Prostate gland (tissue), 2 donors: Measurements from ENCODE around the gene CDC42BPA. TPM values are rescaled to one million over a fixed set of nuclear protein-coding genes. Genes with fewer than 3 reads are reported as not detected.

Experiments
- DNase-seq: peaks from one replicate; pipeline ENCODE4 v3.0.0-alpha.2; 2019; ENCODE audit warnings: low spot score
- H3K27ac ChIP-seq, 2 donors: fragments of 200-600 bp; sonication (generic); 2 replicates each; pipeline ENCODE4 v1.5.1; 2017 to 2019
- H3K27me3 ChIP-seq: fragments of 200-600 bp; sonication (generic); replicated peaks from 2 replicates; pipeline ENCODE4 v1.5.1; 2019; ENCODE audit not compliant: insufficient read depth
- H3K36me3 ChIP-seq, 2 donors: fragments of 200-600 bp; sonication (generic); 1 replicate in 1 of 2; 2 replicates in 1 of 2; pipeline versions ENCODE4 v1.5.1 to v1.8.1; 2017 to 2019
- H3K4me1 ChIP-seq: fragments of 200-600 bp; sonication (generic); replicated peaks from 2 replicates; pipeline ENCODE4 v1.5.1; 2019
- H3K4me3 ChIP-seq, 2 donors: fragments of 200-600 bp; sonication (generic); 2 replicates each; pipeline ENCODE4 v1.5.1; 2017 to 2019
- H3K9me3 ChIP-seq: fragments of 200-600 bp; sonication (generic); 2 replicates; pipeline ENCODE4 v1.5.1; 2017
- POLR2A ChIP-seq: fragments of 450-650 bp; IDR thresholded peaks from one replicate; pipeline ENCODE4 v1.6.1; 2016; ENCODE audit warnings: antibody characterized with exemption, mild to moderate bottlenecking
- POLR2AphosphoS5 ChIP-seq: sonication (generic); formaldehyde crosslinking; IDR thresholded peaks from one replicate; pipeline ENCODE4 v1.6.1; 2017; ENCODE audit warnings: antibody characterized with exemption
- WGBS: methylation state at CpG from one replicate; pipeline ENCODE4 v1.1.5; 2018; 5-methylcytosine and 5-hydroxymethylcytosine counted together
- intact Hi-C: fragments of 100-400 bp; cut with DNase I; formaldehyde crosslinking; loops from one replicate; pipeline ENCODE4 v1.14.2; 2022
- total RNA-seq, 2 donors: library from RNA; depleted of rRNA; stranded (reverse); fragments of >200 nt; gene quantifications; one replicate each; pipeline ENCODE4 v1.1.0, GENCODE V29; 2016
- TF ChIP-seq, protein P1 (sequence below), 4 experiments: fragments of 200-600 bp in 2 of 4; fragments of 450-650 bp in 2 of 4; sonication (generic) in 2 of 4; IDR thresholded peaks; 1 replicate in 3 of 4; 2 replicates in 1 of 4; pipeline ENCODE4 v1.5.1; 2016 to 2019; ENCODE audit warnings: antibody characterized with exemption in 4 of 4, mild to moderate bottlenecking in 2 of 4, moderate library complexity in 2 of 4

Gene CDC42BPA
- total RNA-seq, 2 donors from 2014 or later = 31.3 to 76.9 TPM

- Histone ChIP-seq H3K27ac (no peak overlapping the region), H3K9me3 (no peaks in the 10 kb centered on the region), H3K4me3 (no peak overlapping the region), H3K4me1 (no peaks in the 10 kb centered on the region), H3K36me3 (no peaks in the 10 kb centered on the region), H3K27me3 (no peaks in the 10 kb centered on the region)
- no peak for DNase-seq
- WGBS = 85% methylated on average over 3 of the region's 3 CpGs
- intact Hi-C loops = no loop called here
- TF ChIP-seq, protein P1, sequence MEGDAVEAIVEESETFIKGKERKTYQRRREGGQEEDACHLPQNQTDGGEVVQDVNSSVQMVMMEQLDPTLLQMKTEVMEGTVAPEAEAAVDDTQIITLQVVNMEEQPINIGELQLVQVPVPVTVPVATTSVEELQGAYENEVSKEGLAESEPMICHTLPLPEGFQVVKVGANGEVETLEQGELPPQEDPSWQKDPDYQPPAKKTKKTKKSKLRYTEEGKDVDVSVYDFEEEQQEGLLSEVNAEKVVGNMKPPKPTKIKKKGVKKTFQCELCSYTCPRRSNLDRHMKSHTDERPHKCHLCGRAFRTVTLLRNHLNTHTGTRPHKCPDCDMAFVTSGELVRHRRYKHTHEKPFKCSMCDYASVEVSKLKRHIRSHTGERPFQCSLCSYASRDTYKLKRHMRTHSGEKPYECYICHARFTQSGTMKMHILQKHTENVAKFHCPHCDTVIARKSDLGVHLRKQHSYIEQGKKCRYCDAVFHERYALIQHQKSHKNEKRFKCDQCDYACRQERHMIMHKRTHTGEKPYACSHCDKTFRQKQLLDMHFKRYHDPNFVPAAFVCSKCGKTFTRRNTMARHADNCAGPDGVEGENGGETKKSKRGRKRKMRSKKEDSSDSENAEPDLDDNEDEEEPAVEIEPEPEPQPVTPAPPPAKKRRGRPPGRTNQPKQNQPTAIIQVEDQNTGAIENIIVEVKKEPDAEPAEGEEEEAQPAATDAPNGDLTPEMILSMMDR (IDR thresholded peaks at IDR 0.05) = no peak
- TF ChIP-seq POLR2AphosphoS5 = no peak
- TF ChIP-seq POLR2A = no peak
These were observed 90.1 kb downstream of the CDC42BPA start for GRCh38 chr1:227228201-227228600.

- no peak overlapping the region for H3K27ac ChIP-seq
- no peak overlapping the region for H3K4me3 ChIP-seq
- intact Hi-C loops = no loop called here
- H3K9me3 ChIP-seq = no peaks in the 10 kb centered on the region
- H3K4me1 ChIP-seq = no peaks in the 10 kb centered on the region
- TF ChIP-seq POLR2AphosphoS5 (no peak), POLR2A (no peak)
- TF ChIP-seq, protein P1 (IDR thresholded peaks at IDR 0.05) = no peak
- no peaks in the 10 kb centered on the region for H3K36me3 ChIP-seq
- H3K27me3 ChIP-seq = no peaks in the 10 kb centered on the region
- no peak for DNase-seq
- WGBS = 85% methylated on average over 2 of the region's 2 CpGs
These were observed 90.5 kb downstream of the CDC42BPA start for GRCh38 chr1:227227761-227228160.

GRCh38 chr1:227225715-227226346 is 92.5 kb downstream of the CDC42BPA start:
- no peak overlapping the region for H3K4me3 ChIP-seq
- no peaks in the 10 kb centered on the region for H3K36me3 ChIP-seq
- TF ChIP-seq POLR2AphosphoS5 (no peak), POLR2A (no peak)
- TF ChIP-seq, protein P1 (IDR thresholded peaks at IDR 0.05) = no peak
- no peaks in the 10 kb centered on the region for H3K9me3 ChIP-seq
- WGBS = 62% methylated on average over 2 of the region's 2 CpGs
- intact Hi-C loops = no loop called here
- no peaks in the 10 kb centered on the region for H3K4me1 ChIP-seq
- H3K27ac ChIP-seq = no peak overlapping the region
- DNase-seq = no peak
- no peaks in the 10 kb centered on the region for H3K27me3 ChIP-seq

DNA sequence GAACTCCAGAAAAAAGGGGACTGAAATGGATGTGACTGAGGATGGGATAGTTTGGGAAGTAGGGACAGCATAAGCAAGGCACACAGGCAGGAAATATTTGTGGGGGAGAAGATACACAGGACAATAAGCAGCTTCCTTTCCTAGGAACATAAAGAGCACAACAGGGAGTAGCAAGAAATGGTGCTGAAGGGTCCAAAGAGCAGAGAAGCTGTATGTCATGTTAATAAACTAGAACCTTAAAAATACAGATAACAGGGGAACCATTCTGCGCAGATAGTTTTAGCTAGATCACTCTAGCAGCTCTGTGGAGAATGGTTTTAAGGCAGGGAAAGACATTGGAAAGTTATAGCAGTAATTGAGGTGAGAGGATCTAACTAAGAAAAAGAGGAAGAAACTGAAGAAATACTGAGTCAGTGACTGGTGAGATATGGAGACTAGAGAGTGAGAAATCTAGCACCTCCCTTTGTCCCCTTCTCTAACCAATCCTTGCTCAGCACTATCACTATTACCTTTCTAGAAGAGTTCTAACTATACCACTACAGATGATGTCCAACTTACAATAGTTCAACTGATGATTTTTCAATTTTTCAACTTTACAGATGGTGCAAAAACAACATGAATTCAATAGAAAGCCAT is 95.0 kb downstream of the CDC42BPA start:
- Histone ChIP-seq H3K9me3 (no peaks in the 10 kb centered on the region), H3K4me1 (no peaks in the 10 kb centered on the region), H3K4me3 (no peak overlapping the region), H3K36me3 (no peaks in the 10 kb centered on the region), H3K27me3 (no peaks in the 10 kb centered on the region), H3K27ac (no peak overlapping the region)
- DNase-seq = no peak
- intact Hi-C loops = no loop called here
- WGBS = 96% methylated on average over 1 of the region's 1 CpG
- TF ChIP-seq, protein P1 (IDR thresholded peaks at IDR 0.05) = no peak
- TF ChIP-seq POLR2A (no peak), POLR2AphosphoS5 (no peak)

- DNase-seq = no peak
- Histone ChIP-seq H3K4me3 (no peak overlapping the region), H3K36me3 (no peaks in the 10 kb centered on the region), H3K27me3 (no peaks in the 10 kb centered on the region), H3K9me3 (no peaks in the 10 kb centered on the region), H3K4me1 (no peaks in the 10 kb centered on the region), H3K27ac (no peak overlapping the region)
- TF ChIP-seq, protein P1 (IDR thresholded peaks at IDR 0.05) = no peak
- TF ChIP-seq POLR2A = no peak
- TF ChIP-seq POLR2AphosphoS5 = no peak
- WGBS = 92% methylated on average over 1 of the region's 1 CpG
- intact Hi-C loops = no loop called here
These were observed 98.5 kb downstream of the CDC42BPA start for GRCh38 chr1:227219715-227220292.
